Bronchial epithelial cell (primary cell): ENCODE measurements around the gene IFNA14. TPM values are rescaled to one million over a fixed set of nuclear protein-coding genes. Genes with fewer than 3 reads are reported as not detected.
"Not testable (repeated sequence)": the region's sequence is repeated elsewhere in the genome, so short reads cannot be mapped to it uniquely, and the experiment has no call there.

Source experiments
- DNase-seq: peaks from one replicate; pipeline ENCODE4 v3.0.0-alpha.2; 2010; ENCODE audit warnings: low read depth
- FAIRE-seq: peaks from 2 replicates; lab custom pipeline; 2011; peaks lifted over from hg19 to GRCh38; lab: Jason Lieb, UNC
- H3K27me3 ChIP-seq: 2 replicates; pipeline ENCODE4 v1.5.1; 2011; ENCODE audit warnings: low read length; ENCODE audit not compliant: control insufficient read depth, insufficient read depth
- H3K36me3 ChIP-seq: 2 replicates; pipeline ENCODE4 v1.5.1; 2011; ENCODE audit warnings: low read length; ENCODE audit not compliant: control insufficient read depth, insufficient read depth
- H3K4me3 ChIP-seq: 2 replicates; pipeline ENCODE4 v1.5.1; 2011; ENCODE audit warnings: mild to moderate bottlenecking, low read depth, low read length, control low read depth
- total RNA-seq: library from RNA; depleted of rRNA; stranded (reverse); fragments of >200 nt; gene quantifications from 2 replicates; pipeline ENCODE4 v1.2.1, GENCODE V29; 2014
- TF ChIP-seq, protein P1 (sequence below): IDR thresholded peaks from 2 replicates; pipeline ENCODE4 v1.5.1; 2011; ENCODE audit warnings: mild to moderate bottlenecking, moderate library complexity, low read length, control low read depth, inconsistent platforms; ENCODE audit not compliant: insufficient read depth, severe bottlenecking

IFNA14 gene
- total RNA-seq, 1 donor from 2014 or later = not detected

DNA sequence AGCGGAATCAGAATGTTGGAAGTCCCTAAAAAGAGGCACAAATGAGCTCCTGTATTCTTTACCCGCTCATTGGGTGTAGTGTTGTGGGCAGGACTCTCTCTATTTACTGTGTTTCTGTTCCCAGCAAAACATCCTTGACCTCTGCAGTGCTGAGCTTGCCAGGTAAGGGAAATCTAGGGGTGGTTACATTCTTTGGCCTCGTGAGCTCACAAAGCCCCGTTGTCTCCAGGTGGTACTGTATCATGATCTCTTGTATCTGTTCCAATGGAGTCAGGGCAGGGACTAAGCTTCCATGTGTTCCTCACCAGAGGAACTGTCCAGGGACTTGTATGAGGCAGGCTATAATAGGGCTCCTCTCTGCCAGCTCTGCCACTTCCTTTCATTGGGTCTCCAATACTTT, 11.8 kb upstream of the IFNA14 start:
- FAIRE-seq = no peak
- H3K27me3 ChIP-seq = peaks cover 15% of the 10 kb centered on the region
- TF ChIP-seq, protein P1, sequence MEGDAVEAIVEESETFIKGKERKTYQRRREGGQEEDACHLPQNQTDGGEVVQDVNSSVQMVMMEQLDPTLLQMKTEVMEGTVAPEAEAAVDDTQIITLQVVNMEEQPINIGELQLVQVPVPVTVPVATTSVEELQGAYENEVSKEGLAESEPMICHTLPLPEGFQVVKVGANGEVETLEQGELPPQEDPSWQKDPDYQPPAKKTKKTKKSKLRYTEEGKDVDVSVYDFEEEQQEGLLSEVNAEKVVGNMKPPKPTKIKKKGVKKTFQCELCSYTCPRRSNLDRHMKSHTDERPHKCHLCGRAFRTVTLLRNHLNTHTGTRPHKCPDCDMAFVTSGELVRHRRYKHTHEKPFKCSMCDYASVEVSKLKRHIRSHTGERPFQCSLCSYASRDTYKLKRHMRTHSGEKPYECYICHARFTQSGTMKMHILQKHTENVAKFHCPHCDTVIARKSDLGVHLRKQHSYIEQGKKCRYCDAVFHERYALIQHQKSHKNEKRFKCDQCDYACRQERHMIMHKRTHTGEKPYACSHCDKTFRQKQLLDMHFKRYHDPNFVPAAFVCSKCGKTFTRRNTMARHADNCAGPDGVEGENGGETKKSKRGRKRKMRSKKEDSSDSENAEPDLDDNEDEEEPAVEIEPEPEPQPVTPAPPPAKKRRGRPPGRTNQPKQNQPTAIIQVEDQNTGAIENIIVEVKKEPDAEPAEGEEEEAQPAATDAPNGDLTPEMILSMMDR = no peak

DNA sequence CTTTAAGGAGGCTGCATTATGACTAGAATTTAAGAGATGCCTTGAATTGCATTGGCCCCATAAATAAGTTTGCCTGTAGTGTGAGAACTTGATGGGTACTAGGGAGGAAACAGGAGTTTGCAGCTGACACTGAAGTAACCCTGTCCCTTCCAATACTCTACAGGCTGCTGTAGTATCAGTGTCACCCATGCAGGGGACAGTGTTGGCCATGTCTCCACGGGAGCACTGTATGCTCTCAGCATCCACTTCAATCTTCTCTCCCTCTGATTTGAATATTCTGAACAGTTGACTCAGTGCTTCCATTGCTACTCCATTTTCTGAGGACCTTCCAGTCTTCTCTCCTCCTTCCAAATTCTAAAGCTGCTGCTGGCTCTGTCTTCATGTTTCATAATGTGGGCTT, 11.4 kb upstream of the IFNA14 start:
- Histone ChIP-seq H3K27me3 (peaks cover 13% of the 10 kb centered on the region), H3K4me3 (no peak overlapping the region), H3K36me3 (no peaks in the 10 kb centered on the region)
- TF ChIP-seq, protein P1 = no peak
- FAIRE-seq (no peak), DNase-seq (no peak)

More for the DNA sequence above, 11.8 kb upstream of the IFNA14 start:
- H3K4me3 ChIP-seq = no peak overlapping the region
- no peaks in the 10 kb centered on the region for H3K36me3 ChIP-seq
- DNase-seq = no peak

DNA sequence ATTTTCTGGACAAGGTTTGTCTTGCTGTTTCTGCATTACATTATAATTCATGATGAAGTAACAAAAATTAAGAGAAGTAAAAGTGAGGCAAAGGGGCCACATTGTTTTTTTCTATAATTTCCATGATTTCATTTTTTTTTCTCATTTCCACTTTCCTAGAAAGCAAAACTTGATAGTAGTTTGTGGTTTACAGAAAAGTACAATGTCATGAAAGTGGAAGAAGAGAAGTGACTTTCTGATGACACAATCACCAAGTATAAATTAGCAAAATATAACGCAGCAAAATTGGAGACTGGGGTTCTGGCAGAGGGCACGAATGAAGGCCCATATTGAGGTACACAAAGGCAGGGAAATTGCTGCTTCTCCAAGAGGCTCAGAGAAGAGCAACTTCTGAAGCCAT, 5.0 kb upstream of the IFNA14 start:
- no peak for FAIRE-seq
- TF ChIP-seq, protein P1 = no peak
- DNase-seq = no peak
- Histone ChIP-seq H3K36me3 (no peaks in the 10 kb centered on the region), H3K4me3 (no peak overlapping the region), H3K27me3 (peaks cover 2% of the 10 kb centered on the region)

DNA sequence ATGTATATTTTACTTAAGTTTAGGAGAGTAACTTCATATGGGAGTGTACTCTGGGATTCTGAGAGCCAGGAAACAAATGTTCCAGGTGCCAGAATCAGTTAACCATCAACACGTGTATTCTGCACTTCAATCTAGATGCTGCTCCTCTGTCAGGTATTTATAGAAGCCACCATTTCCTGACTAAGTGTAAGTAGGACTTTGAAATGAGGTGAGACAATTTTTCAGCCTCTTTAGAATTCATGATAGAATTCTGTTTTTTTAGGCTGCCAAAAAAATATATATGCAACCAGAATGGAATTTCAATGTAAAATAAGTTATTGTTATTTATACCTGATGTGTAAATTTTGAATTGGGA, 3.5 kb downstream of the IFNA14 start:
- not testable (repeated sequence) for FAIRE-seq, H3K4me3 ChIP-seq, H3K36me3 ChIP-seq, H3K27me3 ChIP-seq, DNase-seq

DNA sequence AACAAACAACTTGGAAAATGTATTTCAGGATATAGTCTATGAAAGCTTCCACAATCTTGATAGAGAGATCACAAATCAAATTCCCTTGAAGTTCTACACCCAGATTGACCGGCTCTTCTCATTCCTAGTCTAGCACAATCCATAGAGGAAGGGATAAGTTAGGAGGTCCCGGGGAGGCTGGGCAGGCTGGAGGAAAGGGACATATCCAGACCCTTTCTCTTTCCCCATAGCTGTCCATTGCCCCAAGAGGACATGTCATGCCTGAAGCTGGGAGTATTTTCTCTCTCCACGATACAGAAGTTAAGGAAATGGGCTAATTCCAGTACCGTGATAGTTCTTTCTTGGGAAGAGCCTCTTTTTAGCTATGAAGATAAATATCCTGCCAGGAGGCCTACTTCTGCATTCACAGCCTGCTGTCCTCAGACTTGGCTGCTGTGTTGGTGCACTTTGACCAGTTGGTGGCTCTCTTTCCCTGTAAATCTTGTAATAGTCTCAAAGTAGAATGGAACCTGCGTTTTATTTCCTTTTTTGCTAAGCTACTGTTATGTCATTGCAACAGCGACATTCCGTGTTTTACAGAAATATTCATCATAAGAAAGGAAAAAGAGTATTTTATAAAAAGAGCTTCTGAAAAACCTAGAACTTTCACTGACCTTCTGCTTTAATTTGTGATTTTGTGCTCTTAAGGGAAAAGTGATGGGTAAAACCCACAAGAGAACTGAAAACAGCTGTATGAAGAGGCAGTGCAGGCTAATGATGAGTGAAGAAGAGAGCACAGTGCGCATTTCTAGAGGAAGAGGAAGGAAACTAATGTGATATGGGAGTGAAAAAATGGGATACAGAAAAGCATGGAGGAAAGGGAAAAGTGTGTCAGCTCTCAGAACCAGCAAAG, 4.1 kb downstream of the IFNA14 start:
- TF ChIP-seq, protein P1 = peak; percentile 64
- not testable (repeated sequence) for H3K4me3 ChIP-seq, H3K36me3 ChIP-seq, FAIRE-seq, H3K27me3 ChIP-seq
- DNase-seq = peak; percentile 44

DNA sequence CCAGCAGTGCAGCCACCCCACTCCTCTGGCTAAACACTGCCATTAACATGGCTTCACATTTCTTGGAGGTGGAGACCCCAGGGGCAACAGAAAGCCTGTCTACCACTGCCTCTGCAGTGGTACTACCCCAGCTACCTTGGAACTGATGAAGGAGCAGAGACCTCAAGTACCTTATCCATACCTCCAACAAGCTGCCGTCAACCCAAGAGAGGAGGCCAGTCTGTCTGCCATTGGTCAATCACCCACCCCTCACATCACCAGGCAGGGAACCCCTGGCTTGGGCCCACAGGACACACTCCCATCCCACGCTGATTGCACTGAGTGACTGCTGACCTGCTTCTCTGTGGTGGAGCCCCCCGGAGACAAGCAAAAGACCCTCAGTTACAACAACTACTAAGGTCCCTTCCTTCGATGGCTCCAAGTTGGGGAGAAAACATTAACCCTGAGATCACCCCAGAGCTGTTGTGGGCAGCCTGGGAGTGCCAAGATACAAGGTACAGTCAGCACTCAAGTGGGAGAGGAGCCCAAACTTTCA, 5.6 kb downstream of the IFNA14 start:
- no peak overlapping the region for H3K4me3 ChIP-seq
- TF ChIP-seq, protein P1 = no peak
- DNase-seq (no peak), FAIRE-seq (no peak)
- H3K36me3 ChIP-seq = no peaks in the 10 kb centered on the region
- peaks cover 2% of the 10 kb centered on the region for H3K27me3 ChIP-seq
